BLaER1 treated with 17β-estradiol and CSF1 and Interleukin-3, amounts not matched to agents 10 nM and 100 nM (cell line): ENCODE results near the gene OR10V1.
A peak's percentile ranks its signal among the peaks of the same experiment; 100 is the strongest.

Source experiments
- H3K27ac ChIP-seq, 11 experiments: shearing (Covaris generic); formaldehyde crosslinking; 2 replicates each; pipeline ENCODE4 v1.8.1; 2022
- H3K27me3 ChIP-seq, 11 experiments: shearing (Covaris generic); formaldehyde crosslinking; 2 replicates each; pipeline ENCODE4 v1.8.1; 2022
- H3K36me3 ChIP-seq, 11 experiments: shearing (Covaris generic); formaldehyde crosslinking; 2 replicates each; pipeline ENCODE4 v1.8.1; 2022
- H3K4me1 ChIP-seq, 10 experiments: shearing (Covaris generic); formaldehyde crosslinking; 2 replicates each; pipeline ENCODE4 v1.8.1; 2022
- H3K4me2 ChIP-seq, 11 experiments: shearing (Covaris generic); formaldehyde crosslinking; 2 replicates each; pipeline ENCODE4 v1.8.1; 2022
- H3K4me3 ChIP-seq, 10 experiments: shearing (Covaris generic); formaldehyde crosslinking; 2 replicates each; pipeline ENCODE4 v1.8.1; 2022
- H3K9ac ChIP-seq, 11 experiments: shearing (Covaris generic); formaldehyde crosslinking; 2 replicates each; pipeline ENCODE4 v1.8.1; 2022
- H3K9me3 ChIP-seq, 11 experiments: shearing (Covaris generic); formaldehyde crosslinking; replicated peaks in 1 of 11; 2 replicates each; pipeline ENCODE4 v1.8.1; 2022
- H4K20me1 ChIP-seq, 11 experiments: shearing (Covaris generic); formaldehyde crosslinking; 2 replicates each; pipeline ENCODE4 v1.8.1; 2022
- Cebpa-rat ChIP-seq, 11 experiments: shearing (Covaris generic); IDR thresholded peaks; 2 replicates each; pipeline ENCODE4 v1.8.1; 2022

OR10V1 gene

GRCh38 chr11:59754859-59755700 is 41.4 kb upstream of the OR10V1 start, which contains the start of gene STX3:
TSS of gene STX3 (plus strand) at chr11:59755376. CDS start at chr11:59755606, 230 bp downstream.
- H3K9ac ChIP-seq: peak within 1 kb of the TSS; percentile 86 to 96 (median 91)
- peaks cover 16 to 27% (median 22%) of the 10 kb centered on the region in 10 experiments for H3K4me1 ChIP-seq
- H3K36me3 ChIP-seq: peaks cover 0 to 26% (median 3%) of the 10 kb centered on the region in 11 experiments; a peak in 6 of 22 replicates
- H3K9me3 ChIP-seq: no peaks in the 10 kb centered on the region
- H3K4me3 ChIP-seq: peak within 1 kb of the TSS; percentile 90 to 99 (median 98)
- no peaks in the 10 kb centered on the region for H3K27me3 ChIP-seq
- peak within 1 kb of the TSS; percentile 91 to 100 (median 96) for H3K4me2 ChIP-seq
- no peak for TF ChIP-seq Cebpa-rat (IDR thresholded peaks at IDR 0.05)
- H3K27ac ChIP-seq: peak within 1 kb of the TSS; percentile 84 to 95 (median 91)
- peaks cover 24 to 44% (median 38%) of the 10 kb centered on the region in 11 experiments; a peak in 19 of 22 replicates for H4K20me1 ChIP-seq

GRCh38 chr11:59754494-59754858 is 40.8 kb upstream of the OR10V1 start:
- no peaks in the 10 kb centered on the region for H3K9me3 ChIP-seq
- TF ChIP-seq Cebpa-rat (IDR thresholded peaks at IDR 0.05): no peak
- peaks cover 0 to 24% (median 3%) of the 10 kb centered on the region in 11 experiments; a peak in 5 of 22 replicates for H3K36me3 ChIP-seq
- peaks cover 23 to 38% (median 32%) of the 10 kb centered on the region in 11 experiments; a peak in 19 of 22 replicates for H4K20me1 ChIP-seq
- no peaks in the 10 kb centered on the region for H3K27me3 ChIP-seq
- peak overlapping the region; percentile 86 to 96 (median 91) for H3K9ac ChIP-seq
- peak overlapping the region in 10 of 11 experiments; percentile 84 to 95 (median 90); a peak in 19 of 22 replicates for H3K27ac ChIP-seq
- H3K4me1 ChIP-seq: peaks cover 16 to 27% (median 22%) of the 10 kb centered on the region in 10 experiments
- H3K4me3 ChIP-seq: peak overlapping the region; percentile 90 to 99 (median 98)
- H3K4me2 ChIP-seq: peak overlapping the region; percentile 91 to 100 (median 96)

- H3K27ac ChIP-seq: peak overlapping the region in 9 of 11 experiments; percentile 84 to 95 (median 92); a peak in 15 of 22 replicates
- no peak for TF ChIP-seq Cebpa-rat (IDR thresholded peaks at IDR 0.05)
- H4K20me1 ChIP-seq: peaks cover 17 to 32% (median 26%) of the 10 kb centered on the region in 11 experiments; a peak in 17 of 22 replicates
- H3K36me3 ChIP-seq: peaks cover 0 to 18% (median 2%) of the 10 kb centered on the region in 11 experiments; a peak in 5 of 22 replicates
- H3K27me3 ChIP-seq: no peaks in the 10 kb centered on the region
- H3K4me1 ChIP-seq: peaks cover 17 to 29% (median 23%) of the 10 kb centered on the region in 10 experiments
- no peaks in the 10 kb centered on the region for H3K9me3 ChIP-seq
- peak overlapping the region; percentile 86 to 96 (median 91); a peak in 21 of 22 replicates for H3K9ac ChIP-seq
- H3K4me2 ChIP-seq: peak overlapping the region; percentile 91 to 100 (median 96)
- peak overlapping the region; percentile 90 to 99 (median 98) for H3K4me3 ChIP-seq
Measured at GRCh38 chr11:59753650-59754493, 40.2 kb upstream of the OR10V1 start.

GRCh38 chr11:59746111-59746510 is 32.5 kb upstream of the OR10V1 start:
- H3K27me3 ChIP-seq: no peaks in the 10 kb centered on the region
- H3K27ac ChIP-seq: no peak overlapping the region
- no peaks in the 10 kb centered on the region for H3K36me3 ChIP-seq
- no peaks in the 10 kb centered on the region for H3K9me3 ChIP-seq
- H3K9ac ChIP-seq: no peak overlapping the region
- no peak for TF ChIP-seq Cebpa-rat (IDR thresholded peaks at IDR 0.05)
- H3K4me3 ChIP-seq: no peak overlapping the region
- no peaks in the 10 kb centered on the region for H4K20me1 ChIP-seq
- peak overlapping the region in 4 of 11 experiments; percentile 78 to 90 (median 84); a peak in 5 of 22 replicates for H3K4me2 ChIP-seq
- peaks cover 0 to 39% (median 21%) of the 10 kb centered on the region in 10 experiments; a peak in 18 of 20 replicates for H3K4me1 ChIP-seq

- H3K9me3 ChIP-seq: peaks cover 0 to 14% (median 4%) of the 10 kb centered on the region in 11 experiments; a peak in 7 of 22 replicates
- H3K4me2 ChIP-seq: no peak overlapping the region
- TF ChIP-seq Cebpa-rat (IDR thresholded peaks at IDR 0.05): no peak
Measured at GRCh38 chr11:59730896-59731565, 17.4 kb upstream of the OR10V1 start.

GRCh38 chr11:59729834-59730233 is 16.2 kb upstream of the OR10V1 start:
- no peak overlapping the region for H3K4me3 ChIP-seq
- H4K20me1 ChIP-seq: no peaks in the 10 kb centered on the region
- TF ChIP-seq Cebpa-rat (IDR thresholded peaks at IDR 0.05): 0 out of 22 replicates have a peak, but pooled peaks of 1 of the 11 experiments have one; percentile 30
- no peaks in the 10 kb centered on the region for H3K36me3 ChIP-seq
- H3K9ac ChIP-seq: no peak overlapping the region
- H3K4me1 ChIP-seq: peaks cover 16 to 36% (median 30%) of the 10 kb centered on the region in 10 experiments
- H3K27me3 ChIP-seq: no peaks in the 10 kb centered on the region
- H3K27ac ChIP-seq: no peak overlapping the region
- H3K4me2 ChIP-seq: 0 out of 22 replicates have a peak overlapping the region, but pooled peaks of 1 of the 11 experiments have one; percentile 59
- peaks cover 0 to 20% (median 8%) of the 10 kb centered on the region in 11 experiments; a peak in 8 of 22 replicates for H3K9me3 ChIP-seq

More at GRCh38 chr11:59730896-59731565, 17.4 kb upstream of the OR10V1 start:
- no peaks in the 10 kb centered on the region for H4K20me1 ChIP-seq
- peaks cover 16 to 36% (median 30%) of the 10 kb centered on the region in 10 experiments for H3K4me1 ChIP-seq
- H3K36me3 ChIP-seq: no peaks in the 10 kb centered on the region
- no peak overlapping the region for H3K4me3 ChIP-seq
- no peak overlapping the region for H3K9ac ChIP-seq
- no peaks in the 10 kb centered on the region for H3K27me3 ChIP-seq
- no peak overlapping the region for H3K27ac ChIP-seq

GRCh38 chr11:59728913-59729312 is 15.3 kb upstream of the OR10V1 start:
- H3K27me3 ChIP-seq: no peaks in the 10 kb centered on the region
- H3K9me3 ChIP-seq: peaks cover 0 to 20% (median 8%) of the 10 kb centered on the region in 11 experiments; a peak in 8 of 22 replicates
- peak overlapping the region in 9 of 11 experiments; percentile 25 to 69 (median 51); a peak in 14 of 22 replicates for H3K27ac ChIP-seq
- H3K36me3 ChIP-seq: no peaks in the 10 kb centered on the region
- peaks cover 16 to 44% (median 32%) of the 10 kb centered on the region in 10 experiments for H3K4me1 ChIP-seq
- no peak for TF ChIP-seq Cebpa-rat (IDR thresholded peaks at IDR 0.05)
- no peaks in the 10 kb centered on the region for H4K20me1 ChIP-seq
- H3K9ac ChIP-seq: no peak overlapping the region
- no peak overlapping the region for H3K4me3 ChIP-seq
- H3K4me2 ChIP-seq: peak overlapping the region in 10 of 11 experiments; percentile 23 to 62 (median 50); a peak in 19 of 22 replicates

- Histone ChIP-seq H3K4me1 (peaks cover 16 to 51% (median 32%) of the 10 kb centered on the region in 10 experiments), H4K20me1 (no peaks in the 10 kb centered on the region), H3K4me3 (no peak overlapping the region), H3K36me3 (no peaks in the 10 kb centered on the region), H3K9ac (no peak overlapping the region), H3K27ac (peak overlapping the region in 5 of 11 experiments; percentile 44 to 69 (median 55); a peak in 6 of 22 replicates), H3K27me3 (no peaks in the 10 kb centered on the region), H3K9me3 (peaks cover 0 to 20% (median 8%) of the 10 kb centered on the region in 11 experiments; a peak in 8 of 22 replicates), H3K4me2 (peak overlapping the region in 10 of 11 experiments; percentile 11 to 62 (median 50); a peak in 17 of 22 replicates)
- no peak for TF ChIP-seq Cebpa-rat (IDR thresholded peaks at IDR 0.05)
Measured at GRCh38 chr11:59728154-59728553, 14.5 kb upstream of the OR10V1 start.
